HG02938 (cell line): ENCODE results near the gene PGM3.

Experiments
- ATAC-seq: cut with Tn5 transposase; IDR thresholded peaks from one replicate; pipeline ENCODE4 v1.9.1; 2021; ENCODE audit warnings: mild to moderate bottlenecking, moderate library complexity; ENCODE audit not compliant: unreplicated experiment

PGM3 gene

DNA sequence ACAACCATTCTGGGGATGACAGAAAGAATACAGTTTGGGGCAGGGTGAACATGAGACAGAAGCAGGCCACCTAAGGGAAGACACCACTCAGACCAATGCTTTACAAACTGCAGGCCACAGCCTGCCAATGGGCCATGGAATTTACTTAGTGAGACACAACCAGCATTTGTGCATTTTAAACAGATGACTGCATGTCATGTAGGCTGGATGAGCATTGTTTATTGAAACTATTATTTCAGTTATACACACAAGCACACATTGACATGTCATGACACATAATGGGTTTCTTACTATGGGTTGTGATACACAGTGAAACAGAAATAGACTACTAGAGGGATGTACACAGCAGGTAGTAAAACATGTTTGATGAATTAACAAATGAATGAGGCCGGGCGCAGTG, 8.0 kb downstream of the PGM3 start:
- ATAC-seq: no peak

DNA sequence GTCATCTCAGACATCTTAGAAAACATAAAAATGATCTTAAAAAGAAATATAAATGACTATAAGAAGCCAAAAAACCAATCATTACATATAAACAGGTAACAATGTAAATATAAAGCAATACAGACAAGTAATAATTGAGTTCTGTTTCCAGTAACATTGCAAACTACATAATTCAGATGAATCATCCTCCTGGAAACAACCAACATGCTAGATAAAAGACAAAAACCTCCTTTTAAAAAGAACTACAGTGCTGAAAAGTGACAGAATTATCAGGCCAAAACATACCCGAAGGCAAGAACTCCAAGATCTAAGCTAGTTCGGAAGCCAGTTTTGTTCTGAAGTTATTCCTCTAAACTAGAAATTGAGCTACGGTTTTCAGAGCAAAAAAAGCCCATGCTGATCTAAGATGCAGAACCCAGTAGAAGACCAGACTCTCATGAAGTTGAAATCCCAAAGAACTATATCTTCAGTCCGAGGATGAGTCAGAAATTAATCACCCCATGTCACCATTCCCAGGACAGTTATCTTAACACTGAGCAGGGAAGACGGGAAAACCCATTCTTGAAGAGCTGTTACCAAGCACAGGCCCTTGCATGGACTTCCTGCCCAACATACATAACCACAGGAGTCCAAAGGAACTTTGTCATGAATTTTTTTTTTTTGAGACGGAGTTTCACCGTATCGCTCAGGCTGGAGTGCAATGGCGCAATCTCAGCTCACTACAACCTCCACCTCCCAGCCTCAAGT, 9.8 kb downstream of the PGM3 start:
- no peak for ATAC-seq

DNA sequence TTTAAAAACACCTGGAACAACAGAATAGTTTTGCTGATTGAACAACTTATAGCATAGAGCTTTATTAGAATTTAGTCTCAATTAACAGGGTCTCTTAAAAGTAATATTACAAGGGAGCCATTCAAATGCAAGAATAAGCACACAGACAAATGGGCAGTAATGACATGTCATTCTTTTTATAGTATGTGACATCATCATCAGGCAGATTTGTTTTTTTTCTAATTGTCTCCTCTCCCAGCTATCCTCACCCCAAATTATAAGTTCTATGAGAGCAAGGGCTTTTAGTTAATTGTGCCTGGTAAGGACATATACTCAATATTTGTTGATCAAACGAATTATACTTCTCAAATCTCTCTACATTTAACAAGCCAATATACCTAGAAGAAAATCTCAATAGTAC, 11.0 kb downstream of the PGM3 start:
- no peak for ATAC-seq

DNA sequence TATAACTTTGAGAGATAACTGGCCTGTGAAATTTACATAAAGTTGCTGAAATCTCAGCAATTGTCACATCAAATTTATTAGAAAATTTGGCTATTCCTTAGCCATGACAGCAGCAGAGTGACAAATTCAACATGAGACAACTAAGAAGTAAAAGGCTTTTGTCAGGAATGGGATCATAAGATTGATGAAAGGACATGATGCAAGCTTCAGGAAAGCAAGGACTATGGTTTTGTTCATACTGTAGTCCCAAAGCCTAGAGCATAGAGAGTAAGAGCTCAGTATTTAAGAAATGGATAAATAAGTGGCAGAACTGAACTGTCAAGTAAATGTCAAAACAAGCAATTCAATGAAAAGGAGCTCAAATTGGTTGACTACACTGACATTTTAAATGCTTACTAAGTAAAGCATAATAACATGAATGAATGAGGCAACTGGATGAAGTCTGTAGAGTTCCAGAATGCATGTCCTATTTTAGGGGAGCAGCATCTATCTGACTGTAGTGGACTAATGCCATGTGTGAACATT, 12.6 kb downstream of the PGM3 start:
- no peak for ATAC-seq

DNA sequence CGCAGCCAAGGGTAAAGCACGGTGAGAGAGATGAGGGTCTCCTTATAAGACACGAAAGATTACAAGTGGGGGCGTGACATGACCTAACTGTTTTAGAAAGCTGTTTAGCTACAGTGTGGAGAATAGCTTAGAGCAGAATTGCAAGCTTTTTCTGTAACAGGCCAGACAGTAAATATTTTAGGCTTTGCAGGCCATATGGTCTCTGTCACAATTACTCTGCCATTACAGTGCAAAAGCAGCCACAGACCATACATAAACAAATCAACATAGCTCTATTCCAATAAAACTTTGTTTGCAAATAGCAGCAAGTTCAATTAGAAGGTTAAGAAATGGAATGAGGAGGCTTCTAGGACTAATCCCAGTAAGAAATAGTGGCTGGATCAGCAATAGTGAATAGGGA, 16.8 kb downstream of the PGM3 start:
- no peak for ATAC-seq

DNA sequence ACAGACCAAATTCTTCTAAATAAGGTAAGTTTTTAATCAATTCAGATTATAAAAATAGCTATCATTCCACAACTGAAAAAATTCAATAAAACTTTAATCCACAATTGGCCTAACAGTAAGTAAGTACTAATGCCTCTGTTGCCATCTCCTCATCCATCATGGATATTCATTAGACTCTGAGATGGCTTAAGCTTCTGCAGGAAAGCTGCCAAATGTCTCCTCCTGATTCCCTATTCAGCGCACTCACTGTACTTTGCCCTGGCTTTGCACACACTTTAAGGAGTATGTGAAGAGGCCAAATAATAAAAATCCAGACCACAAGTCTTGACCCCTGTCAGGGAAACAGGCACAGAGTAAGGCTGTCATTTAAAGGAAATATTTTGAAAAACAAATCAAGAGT, 23.6 kb downstream of the PGM3 start:
- no peak for ATAC-seq

DNA sequence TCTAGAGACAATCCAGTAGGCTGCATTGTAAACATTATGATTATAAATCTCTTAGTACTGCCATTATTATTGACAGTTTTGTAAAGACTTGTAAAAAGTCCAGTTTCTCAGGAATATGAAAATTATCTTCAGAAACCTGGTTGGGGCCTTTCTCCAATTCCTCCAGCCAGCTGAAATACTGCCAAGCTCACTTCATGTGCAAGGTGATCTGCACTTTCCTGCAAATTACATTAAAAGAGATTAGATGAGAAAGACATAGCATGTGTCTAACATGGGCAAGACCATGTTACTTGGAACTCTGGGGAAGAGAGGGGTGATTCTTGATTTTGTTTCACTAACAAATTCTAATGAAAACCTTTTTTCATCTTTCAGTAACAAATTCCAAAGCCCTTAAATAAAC, 24.0 kb downstream of the PGM3 start:
- no peak for ATAC-seq

DNA sequence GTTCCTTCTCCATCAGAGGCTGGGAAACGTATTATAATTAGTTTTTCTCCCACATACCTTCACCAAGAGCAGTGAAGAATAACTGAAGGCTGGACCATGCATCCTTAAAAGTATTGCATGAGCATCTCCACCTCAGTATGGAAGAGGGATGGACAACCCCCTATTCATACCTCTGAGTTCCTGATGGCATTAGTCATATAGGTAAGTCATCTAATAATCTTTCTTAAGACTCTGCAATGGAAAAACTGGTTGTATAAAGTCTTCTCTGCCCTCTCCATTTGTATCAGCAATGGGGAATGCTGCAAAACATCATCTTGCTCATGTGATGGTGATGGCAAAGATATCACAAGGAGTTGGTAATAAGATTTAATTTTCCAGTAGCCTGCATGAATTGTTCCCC, 24.5 kb downstream of the PGM3 start:
- ATAC-seq: no peak

DNA sequence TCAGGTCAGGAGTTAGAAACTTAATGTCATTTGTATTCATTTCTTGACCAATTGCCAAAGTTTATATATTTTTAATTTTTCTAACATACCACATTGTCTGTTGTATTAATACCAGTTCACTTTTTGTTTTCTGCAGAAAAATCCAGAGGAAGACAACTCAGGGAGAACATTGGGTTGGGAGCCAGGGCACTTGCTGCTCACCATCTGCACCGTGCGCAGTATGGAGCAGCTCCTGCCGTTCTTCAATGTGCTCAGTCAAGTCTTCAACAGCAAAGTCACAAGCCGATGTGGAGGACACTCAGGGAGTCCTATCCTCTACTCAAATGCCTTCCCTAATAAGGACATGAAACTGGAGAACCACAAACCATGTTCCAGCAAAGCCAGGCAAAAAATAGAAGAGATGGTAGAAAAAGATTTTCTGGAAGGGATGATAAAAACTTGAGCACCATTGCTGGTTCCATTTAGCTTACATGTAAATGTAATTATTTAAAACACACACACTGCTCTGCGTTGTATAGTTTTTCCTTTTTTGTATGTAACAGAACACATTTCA, 25.3 kb downstream of the PGM3 start:
- no peak for ATAC-seq

DNA sequence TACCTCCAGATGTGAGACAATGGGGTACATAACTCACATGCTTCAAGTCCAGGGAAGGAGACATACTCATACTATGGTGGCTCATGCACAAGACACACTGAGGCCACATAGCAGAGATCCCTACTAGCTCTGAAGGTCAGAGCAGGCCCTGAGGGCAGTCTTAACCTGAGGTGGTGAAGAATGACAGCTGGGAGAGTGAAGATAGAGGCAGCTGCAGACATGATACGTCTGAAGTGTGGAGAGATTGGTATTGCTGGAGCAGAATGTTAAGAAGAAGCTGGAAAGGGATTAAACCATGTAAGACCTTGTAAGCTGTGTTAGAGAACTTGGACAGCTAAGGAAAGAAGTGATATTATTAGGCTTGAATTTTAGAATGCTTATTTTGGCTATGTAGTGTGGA, 32.9 kb downstream of the PGM3 start:
- ATAC-seq: no peak

DNA sequence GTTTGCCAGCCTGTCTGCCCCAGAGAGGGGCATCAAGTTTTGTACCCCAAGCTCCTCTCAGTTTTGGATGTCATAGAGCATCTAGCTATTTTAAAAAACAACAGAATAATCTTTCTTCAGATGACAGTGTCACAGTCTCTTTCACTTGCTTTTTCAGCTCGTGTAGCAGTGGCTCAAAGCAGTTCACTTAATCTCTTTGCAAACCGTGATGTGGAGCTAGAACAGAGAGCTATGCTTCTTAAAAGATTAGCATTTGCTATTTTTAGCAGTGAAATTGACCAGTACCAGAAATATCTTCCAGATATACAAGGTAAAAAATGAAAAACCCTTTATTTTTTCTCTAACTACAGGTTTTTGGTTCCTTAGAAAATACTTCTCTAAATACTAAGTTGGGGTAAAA, 37.3 kb downstream of the PGM3 start:
- ATAC-seq: no peak

DNA sequence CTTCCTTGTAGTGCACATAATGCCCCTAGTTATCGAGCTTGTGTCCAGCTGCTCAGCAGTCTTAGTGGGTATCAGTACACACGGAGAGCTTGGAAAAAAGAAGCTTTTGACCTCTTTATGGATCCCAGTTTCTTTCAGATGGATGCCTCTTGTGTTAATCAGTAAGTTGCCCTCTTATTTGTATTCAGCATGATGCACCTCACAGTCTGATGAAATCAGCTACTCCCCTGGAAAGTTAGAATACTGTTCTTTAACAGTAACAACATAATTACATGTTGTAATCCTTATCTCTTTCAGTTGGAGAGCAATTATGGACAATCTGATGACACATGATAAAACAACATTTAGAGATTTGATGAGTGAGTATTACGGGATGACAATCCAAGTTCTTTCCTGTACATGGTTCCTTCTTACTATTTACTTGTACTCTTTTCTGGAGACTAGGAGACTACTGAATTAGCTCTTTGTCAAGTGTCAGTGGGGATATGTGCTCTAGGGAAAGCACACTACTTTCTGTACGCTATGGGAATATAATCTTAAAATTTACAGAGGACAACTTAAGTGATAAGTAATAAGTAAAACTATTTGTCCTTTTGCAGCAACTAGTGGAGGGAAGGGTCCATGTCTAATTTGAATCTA, 39.1 kb downstream of the PGM3 start:
- ATAC-seq: no peak

DNA sequence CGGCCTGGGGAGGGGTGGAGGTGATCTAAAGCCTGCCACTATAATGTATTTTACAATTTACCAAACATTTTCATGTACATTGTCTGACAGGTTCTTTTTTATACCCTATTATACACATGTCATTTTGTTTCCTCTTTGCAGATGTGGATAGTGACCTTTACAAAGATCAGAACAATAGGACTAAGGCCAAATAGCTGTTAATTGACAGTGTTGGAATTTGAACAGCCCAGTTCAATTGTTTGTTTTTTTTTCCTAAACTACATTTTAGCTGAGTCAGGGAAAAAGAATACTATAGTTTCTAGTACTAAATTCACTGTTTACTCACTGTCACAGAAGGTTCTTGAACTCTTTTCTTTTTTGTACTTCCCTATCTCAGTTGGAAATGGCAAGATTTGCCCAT, 40.2 kb downstream of the PGM3 start:
- ATAC-seq: no peak

DNA sequence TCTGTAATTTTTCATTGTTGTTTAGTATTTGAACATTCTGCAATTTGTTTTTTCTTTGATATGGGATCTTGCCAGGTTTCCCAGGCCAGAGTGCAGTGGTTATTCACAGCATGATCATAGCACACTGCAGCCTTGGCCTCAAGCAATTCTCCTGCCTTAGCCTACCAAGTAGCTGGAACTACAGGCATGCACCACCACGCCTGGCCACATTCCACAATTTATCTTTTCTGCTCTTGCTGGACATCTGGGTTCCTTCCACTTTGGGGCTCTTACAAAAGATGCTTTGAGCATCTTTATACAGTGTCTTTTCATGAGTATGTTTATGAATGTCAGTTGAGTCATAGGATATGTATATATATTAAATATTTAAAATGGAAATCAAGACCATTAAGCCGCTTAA, 42.0 kb downstream of the PGM3 start:
- ATAC-seq: no peak

DNA sequence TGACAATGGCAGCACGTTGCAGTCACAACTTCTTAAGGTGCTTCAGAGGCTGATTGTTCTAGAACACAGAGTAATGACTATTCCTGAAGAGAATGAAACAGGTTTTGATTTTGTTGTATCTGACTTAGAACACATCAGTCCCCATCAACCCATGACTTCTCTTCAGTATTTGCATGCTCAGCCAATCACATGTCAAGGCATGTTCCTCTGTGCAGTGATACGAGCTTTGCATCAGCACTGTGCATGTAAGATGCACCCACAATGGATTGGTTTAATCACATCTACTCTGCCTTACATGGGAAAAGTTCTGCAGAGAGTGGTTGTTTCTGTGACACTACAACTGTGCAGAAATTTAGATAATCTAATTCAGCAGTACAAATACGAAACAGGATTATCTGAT, 54.3 kb downstream of the PGM3 start:
- ATAC-seq: no peak

DNA sequence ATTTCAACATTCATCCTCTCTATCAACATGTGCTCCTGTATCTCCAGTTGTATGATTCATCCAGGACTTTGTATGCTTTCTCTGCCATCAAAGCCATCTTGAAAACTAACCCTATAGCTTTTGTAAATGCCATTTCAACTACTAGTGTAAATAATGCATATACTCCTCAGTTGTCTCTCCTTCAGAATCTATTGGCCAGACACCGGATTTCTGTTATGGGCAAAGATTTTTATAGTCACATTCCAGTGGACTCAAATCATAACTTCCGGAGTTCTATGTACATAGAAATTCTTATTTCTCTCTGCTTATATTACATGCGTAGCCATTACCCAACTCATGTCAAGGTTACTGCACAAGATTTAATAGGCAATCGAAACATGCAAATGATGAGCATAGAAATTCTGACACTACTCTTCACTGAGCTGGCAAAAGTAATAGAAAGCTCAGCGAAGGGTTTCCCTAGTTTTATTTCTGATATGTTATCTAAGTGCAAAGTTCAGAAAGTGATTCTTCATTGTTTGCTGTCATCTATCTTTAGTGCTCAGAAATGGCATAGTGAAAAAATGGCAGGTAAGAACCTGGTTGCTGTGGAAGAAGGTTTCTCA, 54.8 kb downstream of the PGM3 start:
- no peak for ATAC-seq

DNA sequence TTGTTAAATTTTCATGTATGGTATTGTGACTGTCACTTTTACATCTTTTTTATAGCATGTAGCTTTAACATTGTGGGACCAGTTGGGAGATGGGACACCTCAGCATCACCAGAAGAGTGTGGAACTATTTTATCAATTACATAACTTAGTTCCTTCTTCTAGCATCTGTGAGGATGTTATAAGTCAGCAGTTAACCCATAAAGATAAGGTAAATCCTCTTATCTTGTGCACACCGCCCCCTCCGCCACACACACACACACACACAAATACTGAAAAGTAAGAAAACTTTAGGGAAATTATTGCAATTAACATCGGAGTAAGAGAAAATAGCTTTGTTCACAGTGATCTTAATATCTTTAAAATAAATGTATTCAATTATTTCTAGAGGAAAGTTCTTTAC, 60.9 kb downstream of the PGM3 start:
- no peak for ATAC-seq

DNA sequence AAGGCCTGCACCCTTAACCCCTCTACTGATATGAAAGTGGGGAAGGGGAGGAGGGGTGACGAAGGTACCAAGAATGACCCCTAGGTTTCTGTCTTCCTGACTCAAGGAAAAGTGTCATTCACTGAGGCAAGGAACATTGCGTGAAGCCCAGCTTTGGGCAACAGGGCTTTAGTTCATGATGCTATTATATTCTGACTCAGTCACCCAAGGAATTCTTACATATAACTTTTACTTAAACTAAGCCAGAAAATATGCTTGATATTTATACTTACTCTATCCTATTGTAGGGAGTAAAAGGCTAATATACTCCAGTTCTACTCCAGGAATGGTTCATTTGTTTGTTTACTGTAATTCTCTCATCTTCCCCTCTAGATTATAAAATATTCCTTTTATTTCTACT, 65.1 kb downstream of the PGM3 start:
- no peak for ATAC-seq

DNA sequence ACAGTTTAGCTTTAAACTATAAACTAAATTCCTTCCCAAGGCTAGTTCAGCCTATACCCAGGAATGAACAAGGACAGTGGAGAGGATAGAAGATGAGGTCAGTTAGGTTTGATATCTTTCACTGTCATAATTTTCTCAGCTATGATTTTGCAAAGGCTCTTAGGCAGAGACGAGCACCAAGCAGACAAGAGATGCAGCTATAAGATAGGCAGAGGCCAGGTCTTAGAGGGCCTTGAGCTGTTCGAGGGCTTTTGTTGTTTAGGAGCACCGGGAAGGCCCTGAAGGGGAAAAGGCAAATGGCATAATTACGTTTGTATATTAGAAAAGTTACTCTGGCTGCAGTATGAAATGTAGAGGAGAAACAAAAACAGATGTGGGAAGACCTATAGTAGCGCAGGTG, 65.8 kb downstream of the PGM3 start:
- no peak for ATAC-seq

DNA sequence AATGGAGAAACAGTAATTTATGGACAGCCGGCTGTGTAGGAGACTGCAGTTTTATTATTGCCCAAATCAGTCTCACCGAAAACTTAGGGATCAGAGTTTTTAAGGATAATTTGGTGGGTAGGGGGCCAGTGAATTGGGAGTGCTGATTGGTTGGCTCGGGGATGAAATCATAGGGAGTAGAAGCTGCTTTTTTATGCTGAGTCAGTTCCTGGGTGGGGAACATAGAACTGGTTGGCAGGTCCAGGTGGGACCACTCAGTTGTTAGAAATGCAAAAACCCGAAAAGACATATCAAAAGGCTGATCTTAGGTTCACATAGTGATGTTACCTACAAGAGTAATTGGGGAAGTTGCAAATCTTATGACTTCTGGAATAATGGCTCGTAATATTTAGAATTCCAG, 66.3 kb downstream of the PGM3 start:
- no peak for ATAC-seq

DNA sequence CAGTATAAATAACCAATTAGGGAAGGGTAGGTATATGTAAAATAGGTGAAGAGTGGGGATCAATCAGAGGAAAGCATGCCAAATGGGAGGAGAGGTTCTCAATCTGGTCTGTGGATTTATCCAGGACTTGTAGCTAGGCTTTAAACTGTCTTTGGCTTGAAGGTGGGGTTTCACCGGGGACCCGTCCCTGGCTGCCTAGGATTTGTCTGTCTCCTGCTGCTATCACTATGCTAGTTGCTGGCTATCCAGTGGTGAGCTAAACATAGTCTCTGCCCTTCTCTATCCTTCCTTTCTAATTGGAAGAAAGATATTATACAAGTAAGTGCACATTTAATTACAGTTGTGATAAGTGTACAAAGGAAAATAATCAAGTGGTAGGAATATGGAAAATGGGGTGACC, 66.8 kb downstream of the PGM3 start:
- no peak for ATAC-seq

DNA sequence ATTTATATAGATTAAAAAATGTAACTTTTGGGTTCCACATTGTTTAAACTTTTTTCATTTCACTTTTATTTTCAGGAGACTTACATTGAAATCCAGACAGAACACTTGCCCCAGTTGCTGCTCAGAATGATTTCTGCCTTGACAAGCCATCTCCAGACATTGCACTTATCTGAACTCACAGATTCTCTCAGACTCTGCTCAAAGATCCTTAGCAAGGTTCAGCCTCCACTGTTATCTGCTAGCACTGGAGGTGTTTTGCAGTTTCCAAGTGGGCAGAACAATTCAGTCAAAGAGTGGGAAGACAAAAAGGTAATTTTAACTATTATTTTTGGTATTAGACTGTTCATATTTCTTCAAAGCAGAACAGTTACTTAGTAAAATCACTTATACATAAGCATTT, 67.6 kb downstream of the PGM3 start:
- ATAC-seq: no peak
